EL (cell line): ENCODE results near the gene DDR1.
"Not testable (repeated sequence)": the region's sequence is repeated elsewhere in the genome, so short reads cannot be mapped to it uniquely, and the experiment has no call there.

Source experiments
- DNase-seq: peaks from one replicate; pipeline ENCODE4 v3.0.0-alpha.2; 2016

DDR1 gene

GRCh38 chr6:30894935-30895334, 10.6 kb downstream of the DDR1 start:
- DNase-seq = no peak

GRCh38 chr6:30895343-30895742, 11.0 kb downstream of the DDR1 start:
- DNase-seq = no peak

GRCh38 chr6:30896541-30896940, 12.2 kb downstream of the DDR1 start:
- DNase-seq = no peak

- no peak for DNase-seq
These were observed 13.6 kb downstream of the DDR1 start for GRCh38 chr6:30897882-30898281.

- DNase-seq = no peak
These were observed 14.5 kb downstream of the DDR1 start for GRCh38 chr6:30898750-30899360.

- no peak for DNase-seq
These were observed 16.6 kb downstream of the DDR1 start for GRCh38 chr6:30900863-30901417.

GRCh38 chr6:30901436-30901835, 17.1 kb downstream of the DDR1 start:
- DNase-seq = no peak

GRCh38 chr6:30902196-30902595, 17.9 kb downstream of the DDR1 start:
- not testable (repeated sequence) for DNase-seq

GRCh38 chr6:30902709-30903108, 18.4 kb downstream of the DDR1 start:
- DNase-seq = no peak

- DNase-seq = no peak
These were observed 18.9 kb downstream of the DDR1 start for GRCh38 chr6:30903236-30903635.

- not testable (repeated sequence) for DNase-seq
These were observed 23.0 kb downstream of the DDR1 start for GRCh38 chr6:30907290-30907757.

- peak; percentile 100 for DNase-seq
These were observed 23.7 kb downstream of the DDR1 start, which contains the start of gene GTF2H4 for GRCh38 chr6:30907758-30908591. Gene GTF2H4, plus strand, starts transcription at chr6:30908207.

GRCh38 chr6:30908700-30909099, 24.4 kb downstream of the DDR1 start:
- DNase-seq = no peak

- DNase-seq = not testable (repeated sequence)
These were observed 26.2 kb downstream of the DDR1 start for GRCh38 chr6:30910473-30910872.

- no peak for DNase-seq
These were observed 28.6 kb downstream of the DDR1 start for GRCh38 chr6:30912746-30913520.

- no peak for DNase-seq
These were observed 29.4 kb downstream of the DDR1 start for GRCh38 chr6:30913721-30914075.

GRCh38 chr6:30914076-30914853, 29.9 kb downstream of the DDR1 start, which contains the start of gene VARS2:
Gene VARS2, plus strand, starts transcription at chr6:30914238. Its CDS starts 599 bp downstream, at chr6:30914837.
- peak; percentile 94 for DNase-seq

GRCh38 chr6:30914854-30915590, 30.7 kb downstream of the DDR1 start:
- no peak for DNase-seq

- DNase-seq = peak; percentile 73
These were observed 31.2 kb downstream of the DDR1 start for GRCh38 chr6:30915591-30915946.

- DNase-seq = no peak
These were observed 32.7 kb downstream of the DDR1 start for GRCh38 chr6:30917041-30917440.

- no peak for DNase-seq
These were observed 33.2 kb downstream of the DDR1 start for GRCh38 chr6:30917487-30917886.

GRCh38 chr6:30918670-30919069, 34.4 kb downstream of the DDR1 start:
- no peak for DNase-seq
